ENCODE data around the gene SWSAP1. TPM values are rescaled to one million over a fixed set of nuclear protein-coding genes. Genes with fewer than 3 reads are reported as not detected.

SWSAP1 gene
- total and polyA plus RNA-seq, 2 of the 4 experiments (the other 2 are of a cell fraction): 0.36 to 1.6 TPM

GRCh38 chr19:11404588-11405222, 30.2 kb downstream of the SWSAP1 start:
- Histone ChIP-seq H3K56ac (ENCODE audit: extremely low read depth, insufficient read depth, low read length) (no peak overlapping the region), H3K27me3 (ENCODE audit: control insufficient read depth, insufficient read depth, low read length) (peaks cover 2% of the 10 kb centered on the region), H3K79me1 (ENCODE audit: low read depth in 1 of 2, low read length in 2 of 2) (no peaks in the 10 kb centered on the region), H3K9me3 (ENCODE audit: control insufficient read depth, insufficient read depth, low read length) (no peaks in the 10 kb centered on the region), H2AK9ac (replicated peaks; ENCODE audit: low read depth, low read length, poor library complexity) (no peak overlapping the region), H4K20me1 (ENCODE audit: insufficient read depth, low read length) (no peaks in the 10 kb centered on the region; the same call in 1 of the 2 replicates), H3K27ac (ENCODE audit: insufficient read depth, low read length) (no peak overlapping the region), H3K14ac (replicated peaks; ENCODE audit: low read depth, low read length) (no peak overlapping the region), H3K4me1 (ENCODE audit: control insufficient read depth, insufficient read depth, low read length) (no peaks in the 10 kb centered on the region), H2BK15ac (ENCODE audit: low read depth, low read length) (no peak overlapping the region), H2BK120ac (ENCODE audit: low read depth, low read length) (no peak overlapping the region), H3K9me1 (ENCODE audit: insufficient read depth, low read length) (no peaks in the 10 kb centered on the region), H2AFZ (replicated peaks; ENCODE audit: low read length, poor library complexity) (peak overlapping the region; percentile 63), H3K23ac (ENCODE audit: low read depth, low read length) (no peak overlapping the region), H3K9ac (ENCODE audit: low read depth, low read length) (no peak overlapping the region), H3K4me2 (ENCODE audit: low read depth, low read length) (no peak overlapping the region), H4K91ac (ENCODE audit: insufficient read depth, low read depth, low read length) (no peak overlapping the region), H4K5ac (ENCODE audit: low read depth, low read length) (no peak overlapping the region), H3K18ac (ENCODE audit: low read depth, low read length) (no peak overlapping the region), H2AK5ac (ENCODE audit: low read depth, low read length) (no peak overlapping the region), H2BK5ac (ENCODE audit: low read depth, low read length, poor library complexity, severe bottlenecking) (no peak overlapping the region), H3K36me3 (ENCODE audit: control insufficient read depth, insufficient read depth, low read length) (no peaks in the 10 kb centered on the region), H4K8ac (ENCODE audit: low read depth in 2 of 2, low read length in 2 of 2) (no peak overlapping the region), H2BK20ac (ENCODE audit: low read depth, low read length) (no peak overlapping the region), H3K4ac (ENCODE audit: low read depth, low read length) (no peak overlapping the region), H3K4me3 (ENCODE audit: insufficient read depth, low read depth, low read length) (no peak overlapping the region)
- dilution Hi-C loops (cut with HindIII; ENCODE audit: low sequenced_read_pairs, unreplicated experiment) (no loop called here), intact Hi-C loops (cut with micrococcal nuclease) (no loop called here), in situ Hi-C loops (cut with MboI; ENCODE audit: low sequenced_read_pairs) (no loop called here)
- 20% methylated on average over 1 of the region's 9 CpGs; no CpG with 5 or more reads in 1 of the 2 experiments for WGBS, 2 experiments (ENCODE audit: extremely low coverage in 2 of 2, insufficient read length in 1 of 2)
- no peak for ATAC-seq (ENCODE audit: low read depth)
- ChIA-PET POLR2A (ENCODE audit: unreplicated experiment) (no interaction called here), CTCF (interaction anchor here (1.1 kb wide), 1 partner anchor 24 kb away, joined by 3 read pairs; no protein-coding TSS in a partner anchor)
- TF ChIP-seq CTCF (conservative IDR thresholded peaks at IDR 0.05; ENCODE audit: low read depth, low read length): no peak
- no peak for TF ChIP-seq POLR2A (IDR thresholded peaks at IDR 0.05; ENCODE audit: low read depth, low read length)
- no peak for TF ChIP-seq ELK1 (IDR thresholded peaks at IDR 0.05; ENCODE audit: borderline replicate concordance, low read depth, low read length)
- no peak for TF ChIP-seq SMC3 (IDR thresholded peaks at IDR 0.05; ENCODE audit: low read depth, low read length)
- no peak for TF ChIP-seq RAD21 (IDR thresholded peaks at IDR 0.05; ENCODE audit: low read length)
- TF ChIP-seq CEBPB (IDR thresholded peaks at IDR 0.05; ENCODE audit: low read depth, low read length): no peak
- no peak for TF ChIP-seq FOS (IDR thresholded peaks at IDR 0.05; ENCODE audit: low read depth, low read length)
- no peak for TF ChIP-seq BHLHE40 (IDR thresholded peaks at IDR 0.05; ENCODE audit: low read depth, low read length)
- no peak for TF ChIP-seq NFE2L2 (IDR thresholded peaks at IDR 0.05; ENCODE audit: low read depth, low read length)
- TF ChIP-seq MXI1 (IDR thresholded peaks at IDR 0.05; ENCODE audit: borderline replicate concordance, low read depth, low read length): no peak
- no peak for TF ChIP-seq MAFK (IDR thresholded peaks at IDR 0.05; ENCODE audit: low read depth, low read length)
- DNase-seq: no peak
- BruUV-seq (replicated peaks): no TSS peak

Measured in IMR-90 (cell line).